Stimulated activated CD8-positive, alpha-beta memory T cell treated with anti-CD3 and anti-CD28 coated beads, Interleukin-7, amount 100 ng/mL, for 24 hours (primary cell): ENCODE data around the gene ADGRD1.

ENCODE experiments used
- DNase-seq: peaks from one replicate; pipeline ENCODE4 v3.0.0-alpha.2; 2020; ENCODE audit warnings: low read depth

Gene ADGRD1

DNA sequence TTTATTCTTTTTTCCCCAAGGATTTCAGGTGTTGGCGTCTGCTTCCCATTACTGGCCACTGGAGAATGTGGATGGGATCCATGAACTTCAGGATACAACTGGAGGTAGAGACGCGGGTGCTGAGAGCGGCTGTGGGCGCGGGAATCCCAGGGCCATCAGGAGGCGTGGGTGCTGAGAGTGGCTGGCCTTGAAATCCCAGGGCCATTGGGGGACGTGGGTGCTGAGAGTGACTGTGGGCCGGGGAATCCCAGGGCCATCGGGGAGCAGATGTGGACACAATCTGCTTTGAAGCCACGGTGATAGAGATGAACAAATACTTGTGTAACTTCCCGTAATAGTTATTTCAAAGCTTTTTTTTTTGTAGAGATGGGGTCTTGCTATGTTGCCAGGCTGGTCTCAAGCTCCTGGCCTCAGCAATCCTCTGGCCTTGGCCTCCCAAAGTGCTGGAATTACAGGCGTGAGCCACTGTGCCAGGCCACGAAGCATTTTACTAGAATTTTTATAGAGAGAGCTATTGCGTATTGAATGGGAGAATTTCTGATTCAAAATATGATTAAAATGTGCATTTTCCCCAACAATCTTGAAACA lies 12.8 kb downstream of the ADGRD1 start:
- no peak for DNase-seq

DNA sequence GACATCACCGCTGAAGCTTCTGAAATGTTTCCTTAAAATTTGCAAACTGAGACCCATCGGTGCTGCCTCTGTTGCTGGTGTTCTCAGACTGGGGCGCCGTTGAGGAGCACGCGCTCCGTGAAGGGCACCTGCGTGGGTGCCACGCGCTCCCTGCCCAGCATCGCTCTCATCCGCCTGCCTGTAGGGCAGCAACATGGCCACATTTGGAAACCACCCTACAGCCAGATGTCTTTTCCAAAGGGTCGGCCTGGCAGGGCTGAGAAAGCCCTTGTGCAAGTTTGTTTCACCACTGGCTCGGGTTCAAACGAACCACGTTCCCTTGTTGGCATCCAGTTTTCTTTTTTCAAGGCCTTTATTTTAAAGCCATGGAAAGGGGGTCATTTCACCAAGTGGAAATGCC lies 13.9 kb downstream of the ADGRD1 start:
- no peak for DNase-seq

DNA sequence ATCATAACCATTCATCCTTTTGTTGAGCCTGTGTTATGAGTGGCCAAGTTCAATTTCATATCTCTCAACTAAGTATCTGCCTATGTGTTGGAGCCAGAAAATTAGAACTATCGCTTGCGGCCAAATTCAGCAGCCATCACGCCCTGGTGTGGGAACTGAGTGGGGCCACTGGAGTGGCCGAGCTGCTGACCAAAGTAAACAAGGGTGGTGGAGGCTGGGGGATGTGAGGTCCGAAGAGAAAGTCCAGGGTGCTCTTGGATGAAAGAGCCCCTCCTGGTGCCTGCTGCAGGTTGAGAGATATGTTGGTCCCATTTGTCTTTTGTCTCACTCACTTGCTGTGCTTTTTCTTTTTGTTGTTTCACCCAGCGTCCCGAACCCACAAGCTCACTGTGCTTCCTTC lies 14.9 kb downstream of the ADGRD1 start:
- no peak for DNase-seq

DNA sequence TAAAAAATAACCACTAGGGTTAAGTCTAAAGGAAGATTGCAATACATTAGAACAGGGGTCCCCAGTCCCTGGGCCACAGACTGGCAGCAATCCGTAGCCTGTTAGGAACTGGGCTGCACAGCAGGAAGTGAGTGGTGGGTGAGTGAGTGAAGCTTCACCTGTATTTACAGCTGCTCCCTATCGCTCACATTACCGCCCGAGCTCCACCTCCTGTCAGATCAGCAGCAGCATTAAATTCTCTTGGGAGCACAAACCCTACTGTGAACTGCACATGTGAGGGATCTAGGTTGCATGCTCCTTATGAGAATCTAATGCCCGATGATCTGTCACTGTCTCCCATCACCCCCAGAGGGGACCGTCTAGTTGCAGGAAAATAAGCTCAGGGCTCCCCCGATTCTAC lies 15.5 kb downstream of the ADGRD1 start:
- no peak for DNase-seq

DNA sequence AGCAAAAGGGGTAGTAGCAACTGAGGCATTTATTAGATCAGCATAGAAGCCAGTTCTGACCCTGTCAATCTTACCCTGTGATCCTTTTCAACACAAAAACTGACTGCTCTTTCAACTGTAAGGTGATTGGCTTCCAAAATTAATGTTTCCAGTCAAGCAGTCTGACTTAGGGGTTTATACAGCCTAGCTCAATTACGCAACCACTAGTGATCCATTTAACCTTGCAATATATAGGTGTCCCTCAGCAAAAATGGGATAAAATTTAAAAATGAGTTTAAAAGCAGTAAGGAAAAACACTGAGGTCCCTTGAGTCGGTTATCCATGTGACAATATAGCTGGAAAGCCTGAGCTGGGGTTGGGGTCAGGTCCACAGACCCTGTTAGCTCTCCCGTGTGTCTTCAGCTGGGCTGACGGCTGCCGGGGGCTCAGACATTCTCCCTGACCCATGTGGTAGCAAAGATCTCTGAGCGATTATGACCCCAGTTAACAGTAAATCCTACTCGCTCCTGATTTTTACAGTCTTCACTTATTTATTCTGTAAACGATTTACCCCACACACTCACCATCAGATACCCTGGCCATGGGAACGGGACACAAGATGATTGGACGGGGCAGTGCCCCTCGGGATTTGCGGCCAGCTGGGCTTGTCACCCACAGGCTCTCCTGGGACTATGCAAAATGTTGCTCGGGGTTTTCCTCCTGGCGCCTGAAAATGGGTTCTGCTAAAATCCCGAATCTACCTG lies 16.6 kb downstream of the ADGRD1 start:
- no peak for DNase-seq

DNA sequence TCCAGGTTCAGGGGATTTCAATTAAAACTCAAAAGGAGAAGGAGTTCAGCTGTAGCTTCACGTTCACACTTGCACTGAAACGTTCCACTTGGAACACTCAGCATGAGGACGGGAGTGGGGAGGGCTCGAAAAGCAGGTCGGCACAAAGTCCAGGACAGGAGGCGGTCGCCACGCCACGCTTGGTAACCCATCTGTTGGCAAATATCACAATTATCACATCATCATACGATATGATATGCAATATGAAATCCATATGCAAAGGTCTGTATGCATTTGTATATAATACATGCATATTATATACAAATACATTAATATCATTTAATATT lies 17.2 kb downstream of the ADGRD1 start:
- DNase-seq, result no peak

DNA sequence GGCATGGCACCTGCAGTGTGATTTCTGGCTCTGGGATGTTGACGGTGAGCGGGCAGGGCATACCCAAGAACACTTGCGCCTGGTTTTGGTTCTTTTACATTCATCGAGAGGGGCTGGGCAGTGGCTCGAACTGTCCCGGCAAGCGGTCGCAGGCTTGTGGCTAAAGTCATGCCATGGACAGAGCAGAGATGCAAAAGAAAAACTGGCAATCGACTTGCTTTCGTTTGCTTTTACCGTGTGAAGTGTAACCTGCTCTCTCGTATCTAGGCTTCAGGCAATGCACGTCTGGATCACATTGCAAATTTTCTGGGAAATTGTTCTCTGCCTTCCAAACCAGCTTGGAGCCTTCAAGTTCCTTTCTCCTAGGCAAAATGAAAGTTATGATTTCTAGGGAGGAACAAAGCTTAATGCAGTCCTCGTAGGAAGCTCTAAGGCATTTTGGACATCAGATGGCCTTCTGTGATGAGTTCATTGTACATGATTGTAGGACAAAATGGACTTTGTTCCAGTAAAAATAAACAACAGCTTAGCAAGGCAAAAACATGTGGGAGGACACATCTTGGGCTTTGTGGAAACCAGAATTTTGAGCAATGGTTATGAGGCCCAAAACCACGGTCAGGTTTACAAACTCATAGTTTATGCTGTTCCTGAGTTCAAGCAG lies 18.3 kb downstream of the ADGRD1 start:
- no peak for DNase-seq

DNA sequence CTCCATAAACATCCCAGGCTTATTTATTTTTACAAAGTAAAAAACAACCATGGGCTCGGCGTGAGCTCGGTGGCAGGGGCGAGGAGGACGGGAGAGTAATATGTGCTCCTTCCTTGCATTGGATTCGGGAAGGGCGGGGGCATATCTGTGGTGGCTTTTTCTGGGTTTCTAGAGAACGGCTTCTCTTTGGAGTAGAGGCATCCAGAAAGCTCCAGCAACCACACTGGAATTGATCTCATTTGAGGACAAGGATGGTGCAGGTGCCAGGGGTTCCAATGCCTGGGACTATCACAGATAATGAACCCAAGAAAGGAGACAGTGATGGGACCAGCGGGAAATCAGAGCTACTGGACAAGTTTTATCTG lies 18.9 kb downstream of the ADGRD1 start:
- DNase-seq, result no peak

DNA sequence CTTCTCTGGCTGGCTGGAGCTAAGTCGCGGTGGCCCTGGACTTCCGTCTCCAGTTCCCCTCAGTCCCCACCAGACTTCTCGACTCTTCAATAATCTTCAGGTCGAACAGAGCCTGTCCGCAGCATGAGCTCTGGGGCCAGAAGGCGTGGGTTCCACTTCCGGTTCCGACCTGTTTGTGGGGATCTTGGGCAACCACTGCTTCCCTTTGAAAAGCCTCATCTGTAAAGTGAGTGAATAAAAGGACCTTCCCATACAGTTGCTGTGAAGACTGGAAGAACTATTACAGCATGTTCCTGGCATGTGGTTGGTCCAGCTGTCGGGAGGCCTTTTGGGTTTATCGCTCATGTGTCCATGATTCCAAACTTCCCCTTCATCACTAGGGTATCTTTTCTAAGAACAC lies 19.4 kb downstream of the ADGRD1 start:
- DNase-seq, result no peak

DNA sequence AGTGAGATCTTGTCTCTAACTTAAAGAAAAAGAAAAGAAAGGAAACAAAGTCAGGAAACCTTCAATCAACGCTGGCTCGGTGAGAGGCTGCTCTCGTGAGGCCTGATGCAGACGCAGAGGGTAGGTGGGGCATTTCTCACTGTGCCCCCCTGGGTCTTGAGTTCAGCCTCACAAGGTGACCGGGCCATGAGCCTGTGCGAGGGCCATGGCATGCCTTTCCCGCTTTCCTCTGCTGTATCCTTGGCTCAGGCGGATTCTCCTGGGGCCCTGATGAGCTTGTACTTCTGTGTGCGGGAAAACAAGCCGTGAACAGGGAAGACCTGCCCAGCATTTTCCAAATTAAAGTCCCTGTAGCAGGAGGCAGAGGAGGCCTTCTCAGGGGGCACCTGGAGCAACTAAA lies 20.2 kb downstream of the ADGRD1 start:
- no peak for DNase-seq

DNA sequence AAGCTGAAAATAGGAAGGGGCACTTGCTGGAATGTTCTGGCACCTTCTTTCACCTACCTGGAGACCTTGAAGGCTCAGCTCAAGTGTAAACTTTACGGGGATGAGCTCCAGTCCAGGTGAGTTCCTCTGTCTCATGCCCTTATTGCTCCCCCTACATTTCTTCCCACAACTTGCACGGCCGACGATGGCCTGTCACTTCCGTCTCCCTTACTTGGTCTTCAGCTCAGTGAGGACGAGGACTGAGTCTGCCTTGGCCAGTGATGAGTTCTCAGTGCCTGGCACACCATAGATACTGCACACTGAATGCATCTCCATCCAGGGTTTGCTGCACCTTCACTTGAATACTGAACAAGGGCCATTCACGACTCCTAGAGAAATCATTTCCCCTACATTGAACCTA lies 21.4 kb downstream of the ADGRD1 start:
- DNase-seq, result no peak

DNA sequence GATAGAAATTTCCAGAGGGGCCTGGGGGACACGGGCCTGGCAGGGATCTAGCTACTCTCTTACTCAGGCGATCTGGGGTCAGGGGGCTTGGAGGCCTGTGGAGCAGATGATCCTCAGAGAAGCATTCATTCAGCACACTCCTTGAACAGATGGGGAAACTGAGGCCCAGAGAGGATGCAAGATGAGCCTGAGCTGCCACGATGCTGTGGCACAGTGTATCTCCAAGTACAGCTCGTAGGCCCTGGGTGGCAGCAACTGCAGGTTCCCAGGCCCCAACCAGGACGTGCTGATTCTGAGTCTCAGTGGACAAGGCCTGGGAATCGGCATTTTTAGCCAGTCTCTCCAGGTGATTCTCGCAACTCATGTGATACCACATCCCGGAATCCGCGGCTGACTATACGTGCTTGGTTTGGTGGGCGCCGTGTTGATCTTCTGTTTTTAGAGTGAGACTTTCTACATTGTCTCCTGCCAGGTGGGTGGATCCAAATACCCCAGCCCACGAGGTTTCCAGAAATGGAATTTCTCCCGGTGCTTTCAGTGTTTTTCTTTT lies 22.5 kb downstream of the ADGRD1 start:
- DNase-seq, result no peak

DNA sequence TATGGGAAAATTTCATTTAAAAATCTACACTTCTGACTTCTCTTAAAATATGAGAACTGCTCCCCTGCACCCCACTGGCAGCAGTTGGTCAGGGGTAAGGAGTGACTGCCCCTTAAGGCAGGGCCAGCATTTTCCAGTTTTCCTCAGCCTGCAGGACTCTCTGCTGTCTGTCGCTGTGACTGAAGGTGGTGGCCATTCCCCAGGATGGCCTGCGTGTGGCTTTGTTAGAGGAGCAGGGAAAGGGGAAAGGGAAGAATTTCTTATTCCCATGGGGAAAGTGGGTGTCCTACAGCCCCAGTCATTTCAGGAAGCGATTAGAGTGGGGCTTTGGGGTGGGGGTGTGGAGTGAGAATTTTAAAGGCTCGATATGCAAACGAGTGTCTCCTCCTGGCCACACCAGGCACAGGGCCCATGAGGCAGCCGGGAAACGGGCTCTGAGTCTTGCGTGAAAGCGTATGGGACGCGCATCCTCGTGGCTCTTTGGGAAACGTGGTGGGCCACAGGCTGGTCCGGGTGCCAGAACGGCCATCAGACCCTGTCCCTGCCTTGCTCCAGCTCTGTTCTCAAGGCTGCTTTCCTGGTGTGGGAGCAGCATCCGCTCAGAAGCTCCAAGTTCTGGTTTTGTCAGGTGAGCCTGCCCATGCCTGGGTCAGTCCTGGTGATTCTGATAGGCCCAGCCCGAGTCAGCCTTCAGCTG lies 23.5 kb downstream of the ADGRD1 start:
- no peak for DNase-seq

DNA sequence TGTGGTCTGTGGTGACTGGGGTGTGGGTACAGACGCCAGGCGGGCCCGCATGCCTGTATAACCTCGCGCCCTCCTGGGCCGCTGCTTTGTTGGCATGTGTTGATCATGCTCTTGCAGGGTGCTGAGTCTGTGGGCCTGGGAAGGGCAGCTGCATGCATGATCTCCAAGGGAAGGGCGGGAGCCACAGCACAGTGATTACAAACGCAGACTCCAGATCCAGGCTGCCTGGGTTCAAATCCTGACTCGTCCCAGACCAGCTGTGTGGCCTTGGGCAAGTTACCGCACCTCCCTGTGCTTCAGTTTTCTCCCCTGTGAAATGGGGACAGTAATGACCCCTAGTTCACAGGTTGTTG lies 24.0 kb downstream of the ADGRD1 start:
- no peak for DNase-seq

DNA sequence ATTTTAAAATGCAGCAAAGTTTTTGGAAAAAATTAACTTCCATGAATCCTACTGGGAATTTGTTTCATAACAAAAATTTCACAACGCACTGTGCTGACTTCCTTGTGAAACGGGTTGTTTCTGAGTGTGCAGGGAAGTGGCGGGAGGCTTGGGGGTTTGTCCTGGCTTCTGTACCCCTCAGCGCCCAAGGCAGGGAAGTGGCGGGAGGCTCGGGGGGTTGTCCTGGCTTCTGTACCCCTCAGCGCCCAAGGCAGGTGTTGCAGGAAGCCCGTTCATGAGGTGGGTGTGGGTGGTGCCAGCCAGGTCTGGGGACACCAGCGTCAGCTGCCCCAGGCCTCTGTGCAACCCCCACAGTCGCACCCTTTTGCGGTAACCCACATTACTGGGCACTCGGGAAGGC lies 25.1 kb downstream of the ADGRD1 start:
- no peak for DNase-seq

DNA sequence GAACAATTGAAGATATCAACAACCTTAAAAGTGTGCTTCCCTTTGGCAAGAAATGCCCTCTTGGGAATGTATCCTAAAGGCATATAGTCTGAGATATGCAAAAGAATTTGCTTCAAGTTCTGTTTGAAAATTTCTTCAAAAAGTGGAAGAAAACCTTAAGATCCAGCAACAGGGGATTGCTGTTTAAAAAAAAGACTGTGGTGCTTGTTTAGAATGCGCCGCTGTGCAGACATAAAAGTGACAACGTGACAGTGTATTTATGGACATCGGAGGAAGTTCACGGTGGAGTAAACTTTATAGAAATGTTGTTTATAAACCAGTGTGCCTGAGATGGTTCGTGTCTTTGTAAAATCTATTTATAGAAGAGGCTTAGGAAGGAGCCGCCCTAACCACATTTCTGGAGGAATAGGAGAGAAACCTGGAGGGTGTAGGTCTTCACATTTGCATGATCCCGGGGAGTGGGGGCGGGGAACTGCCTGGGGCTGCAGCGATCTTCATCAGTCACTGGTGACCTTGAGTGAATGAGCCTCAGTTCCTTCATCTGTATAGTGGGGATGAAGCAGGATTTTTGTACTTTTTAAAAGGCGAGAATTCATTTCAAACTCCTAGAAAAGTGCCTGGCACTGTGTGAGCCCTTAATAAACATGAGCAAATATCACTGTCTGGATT lies 27.5 kb downstream of the ADGRD1 start:
- DNase-seq, result no peak

DNA sequence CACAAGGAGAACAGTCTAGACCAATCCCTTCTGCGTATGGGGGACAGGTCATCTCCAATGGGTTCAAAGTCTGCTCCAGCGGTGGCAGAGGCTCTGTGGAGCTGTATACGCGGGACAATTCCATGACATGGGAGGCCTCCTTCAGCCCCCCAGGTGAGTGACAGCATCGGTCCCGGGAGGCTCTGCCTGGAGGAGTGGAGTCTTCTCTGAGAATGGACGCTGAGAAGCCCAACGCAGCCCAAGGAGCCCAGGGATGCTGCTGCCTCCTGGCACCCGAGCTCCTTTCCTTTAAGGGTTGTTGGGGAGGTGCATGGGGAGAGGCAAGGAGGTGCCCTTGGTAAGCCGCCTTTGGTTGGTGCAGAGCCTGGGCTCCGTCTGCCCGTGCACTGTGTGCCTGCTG lies 28.2 kb downstream of the ADGRD1 start:
- DNase-seq, result no peak

DNA sequence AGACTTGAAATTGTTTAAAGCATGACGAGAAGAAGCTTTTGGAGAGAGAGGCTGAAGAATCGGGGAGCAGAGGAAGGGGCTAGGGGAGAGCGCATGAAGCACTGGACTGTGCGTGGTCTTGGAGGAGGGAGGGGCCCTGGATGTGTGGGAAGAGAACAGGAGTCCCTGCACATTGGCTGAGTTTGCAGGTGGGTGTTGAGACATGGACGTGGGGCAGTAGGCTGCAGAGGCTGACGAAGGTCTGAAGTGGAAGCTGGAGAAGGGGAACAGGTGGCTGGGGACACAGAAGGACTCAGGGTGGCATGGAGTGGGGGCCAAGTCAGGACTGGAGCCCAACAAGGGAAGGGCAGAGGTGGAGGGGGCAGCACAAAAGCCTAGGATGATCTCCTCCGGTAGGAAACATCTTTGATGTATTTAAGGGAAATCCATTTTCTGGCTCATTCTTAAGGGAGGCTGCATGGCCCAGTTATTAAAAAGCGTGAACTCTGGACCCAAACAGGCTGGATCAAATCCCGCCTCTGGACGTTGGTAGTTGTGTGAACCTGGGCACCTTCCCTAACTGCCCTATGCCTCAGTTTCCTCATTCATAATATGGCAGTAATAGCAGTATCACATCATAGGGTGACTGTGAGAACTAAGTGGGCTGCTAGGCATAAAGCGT lies 29.0 kb downstream of the ADGRD1 start:
- DNase-seq, result no peak

DNA sequence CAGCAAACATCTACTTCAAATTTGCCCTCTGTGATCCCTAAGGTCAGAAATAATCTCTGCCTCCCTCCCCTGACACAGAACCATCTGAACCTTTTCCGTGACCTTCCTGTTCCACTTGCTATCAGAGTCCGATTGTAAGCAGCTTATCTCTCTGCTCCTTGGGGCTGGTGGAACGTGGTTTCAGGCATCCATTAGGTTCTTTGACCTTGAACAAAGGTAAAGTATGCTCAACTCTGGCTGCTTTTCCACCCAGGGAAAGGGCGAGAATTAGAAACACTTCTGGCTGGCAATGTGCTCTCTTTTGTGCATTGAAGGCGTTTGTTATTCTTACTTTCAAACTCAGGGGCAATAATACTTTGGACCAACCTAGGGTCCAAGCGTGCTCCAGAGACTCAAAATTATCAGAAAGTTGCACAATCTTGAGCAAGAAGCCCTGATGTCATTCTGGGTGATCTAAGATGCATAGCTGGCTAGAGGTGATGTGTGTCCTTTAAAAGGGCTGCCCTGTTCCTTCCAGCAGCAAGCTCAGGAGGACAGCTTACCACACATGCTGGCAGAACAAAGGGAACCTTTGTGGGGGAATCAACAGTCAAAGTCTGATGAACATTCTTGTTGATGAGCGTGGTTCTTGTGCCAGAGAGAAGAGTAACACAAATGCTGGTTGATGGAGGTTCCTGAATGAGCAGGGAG lies 29.8 kb downstream of the ADGRD1 start:
- DNase-seq, result no peak

DNA sequence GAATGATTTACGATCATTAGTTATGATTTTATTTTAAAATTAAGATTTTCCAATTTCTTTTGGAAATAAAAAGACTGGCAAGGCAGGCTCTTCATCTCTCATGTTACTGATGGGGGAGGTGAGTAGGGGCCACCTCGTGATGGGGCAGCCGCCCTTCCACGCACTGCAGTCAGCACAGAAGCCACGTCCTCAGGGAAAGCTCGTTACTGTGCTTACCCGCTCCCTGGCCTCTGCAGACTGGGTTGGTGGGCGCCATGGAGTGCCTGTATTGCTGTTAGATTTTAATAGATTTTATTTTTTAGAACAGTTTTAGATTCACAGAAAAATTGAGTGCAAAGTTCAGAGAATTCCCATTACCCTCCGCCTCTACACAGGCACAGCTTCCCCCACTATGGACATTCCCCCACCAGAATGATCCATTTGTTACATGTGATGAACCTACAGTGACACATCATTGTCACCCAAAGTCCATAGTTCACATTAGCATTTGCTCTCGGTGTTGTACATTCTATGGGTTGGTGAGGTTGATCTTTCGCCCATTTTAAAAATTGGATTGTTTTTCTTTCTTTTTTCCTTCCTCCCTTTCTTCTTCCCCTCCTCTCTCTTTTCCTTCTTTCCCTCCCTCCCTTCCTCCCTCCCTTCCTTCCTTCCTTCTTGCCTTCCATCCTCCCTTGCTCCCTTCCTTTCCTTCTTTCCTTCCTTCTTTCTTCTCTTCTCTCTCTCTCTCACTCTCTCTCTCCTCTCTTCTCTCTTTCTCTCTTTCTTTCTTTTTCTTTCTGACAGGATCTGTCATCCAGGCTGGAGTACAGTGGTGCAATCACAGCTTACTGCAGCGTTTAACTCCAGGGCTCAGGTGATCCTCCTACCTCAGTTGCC lies 30.7 kb downstream of the ADGRD1 start:
- no peak for DNase-seq
